Heart left ventricle (tissue), 13 donors: ENCODE results near the gene FAN1.

Experiments used
- POLR2A ChIP-seq, 2 donors: fragments of 450-650 bp; IDR thresholded peaks; one replicate each; pipeline ENCODE4 v1.6.1; 2017; ENCODE audit warnings: antibody characterized with exemption in 2 of 2, mild to moderate bottlenecking in 2 of 2, moderate library complexity in 2 of 2
- TF ChIP-seq, protein P1 (sequence below), 12 donors: fragments of 200-600 bp; sonication (generic) in 4 of 12; IDR thresholded peaks; one replicate each; pipeline versions ENCODE4 v1.5.0 to v1.8.0; 2018 to 2022; ENCODE audit warnings: antibody characterized with exemption in 12 of 12, mild to moderate bottlenecking in 5 of 12
- donor health status: ischemic (EF 13 %, LVEDD 7.1; RV severe dilation, severe dysfunction).
- donor health status: DM: no; HTN: yes; CAD: no.
- donor health status: DM: no; HTN: no; CAD: no.
- donor health status: ischemic (EF 25% LVEDD 6.9; RV normal size, moderate dysfunction).
- donor health status: ischemic (EF 25% LVEDD 5.7; RV mildly dilated, moderate dysfunction).
- donor health status: ischemic (EF 35%, LVEDD 5.7; RV mildly dilated, moderate dysfunction).
- donor health status: nonischemic (EF 11% LVEDD 7.7; RV severe dilation, severe dysfunction).
- donor health status: DM: yes; HTN: yes; CAD: no.
- donor health status: PGD.
- donor health status: ischemic (EF 29% LVEDD 5.4; RV normal size, mild dysfunction).
- donor health status: nonischemic (EF 23%, LVEDD 6.1; RV moderate dilation, normal function).

DNA sequence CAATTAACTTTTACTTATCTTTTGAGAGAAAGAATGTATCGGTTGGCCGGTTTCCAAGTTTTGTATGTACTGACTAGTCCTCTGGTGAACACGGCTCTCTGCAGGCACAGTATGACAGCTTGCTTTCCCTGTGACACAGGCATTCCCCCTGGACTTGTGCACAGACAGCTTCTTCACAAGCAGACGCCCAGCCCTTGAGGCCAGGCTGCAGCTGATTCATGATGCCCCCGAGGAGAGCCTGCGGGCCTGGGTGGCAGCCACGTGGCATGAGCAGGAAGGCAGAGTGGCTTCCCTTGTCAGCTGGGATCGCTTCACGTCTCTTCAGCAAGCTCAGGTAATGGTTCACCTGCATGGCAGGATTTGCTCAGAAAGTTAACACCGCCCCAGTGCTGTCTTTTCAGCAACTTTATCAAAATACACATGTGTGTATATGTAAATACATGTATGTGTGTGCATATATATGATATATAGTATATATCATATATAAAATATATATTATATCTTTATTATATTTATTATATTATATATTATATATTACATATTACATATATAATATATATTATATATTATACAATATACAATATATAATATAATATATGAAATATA is 25.5 kb downstream of the FAN1 start:
- TF ChIP-seq, protein P1, sequence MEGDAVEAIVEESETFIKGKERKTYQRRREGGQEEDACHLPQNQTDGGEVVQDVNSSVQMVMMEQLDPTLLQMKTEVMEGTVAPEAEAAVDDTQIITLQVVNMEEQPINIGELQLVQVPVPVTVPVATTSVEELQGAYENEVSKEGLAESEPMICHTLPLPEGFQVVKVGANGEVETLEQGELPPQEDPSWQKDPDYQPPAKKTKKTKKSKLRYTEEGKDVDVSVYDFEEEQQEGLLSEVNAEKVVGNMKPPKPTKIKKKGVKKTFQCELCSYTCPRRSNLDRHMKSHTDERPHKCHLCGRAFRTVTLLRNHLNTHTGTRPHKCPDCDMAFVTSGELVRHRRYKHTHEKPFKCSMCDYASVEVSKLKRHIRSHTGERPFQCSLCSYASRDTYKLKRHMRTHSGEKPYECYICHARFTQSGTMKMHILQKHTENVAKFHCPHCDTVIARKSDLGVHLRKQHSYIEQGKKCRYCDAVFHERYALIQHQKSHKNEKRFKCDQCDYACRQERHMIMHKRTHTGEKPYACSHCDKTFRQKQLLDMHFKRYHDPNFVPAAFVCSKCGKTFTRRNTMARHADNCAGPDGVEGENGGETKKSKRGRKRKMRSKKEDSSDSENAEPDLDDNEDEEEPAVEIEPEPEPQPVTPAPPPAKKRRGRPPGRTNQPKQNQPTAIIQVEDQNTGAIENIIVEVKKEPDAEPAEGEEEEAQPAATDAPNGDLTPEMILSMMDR (IDR thresholded peaks at IDR 0.05), result no peak
- TF ChIP-seq POLR2A (IDR thresholded peaks at IDR 0.05), result no peak
